GM12878 (cell line): ENCODE data around the gene HOXC12. TPM values are rescaled to one million over a fixed set of nuclear protein-coding genes. Genes with fewer than 3 reads are reported as not detected.
A peak's percentile ranks its signal among the peaks of the same experiment; 100 is the strongest.

Experiments
- ATAC-seq: fragments of 200-7000 bp; cut with Tn5 transposase; 3 replicates; pipeline ENCODE4 v1.9.1; 2020; ENCODE audit warnings: mild to moderate bottlenecking, moderate library complexity
- BruUV-seq: library from RNA; stranded (reverse); fragments of 400-500 nt; replicated peaks from 2 replicates; lab custom pipeline; 2021; lab: Mats Ljungman, UMichigan
- CTCF ChIA-PET: fragments of 300-600 bp; sonication (Branson Sonifier 250); formaldehyde crosslinking; extraction: SDS; loops from one replicate; lab custom pipeline; 2021; ENCODE audit warnings: inconsistent platforms; lab: Yijun Ruan, JAX
- POLR2A ChIA-PET: fragments of 350-600 bp; formaldehyde crosslinking; extraction: SDS; loops from one replicate; lab custom pipeline; 2021; ENCODE audit warnings: inconsistent platforms; lab: Charles Lee
- RAD21 ChIA-PET: fragments of 300-600 bp; sonication (Branson Sonifier 250); formaldehyde crosslinking; loops from one replicate; lab custom pipeline; 2023; ENCODE audit warnings: antibody characterized with exemption; ENCODE audit not compliant: unreplicated experiment; lab: Charles Lee
- SMC1A ChIA-PET: fragments of 300-600 bp; sonication (Branson Sonifier 250); formaldehyde crosslinking; loops from one replicate; lab custom pipeline; 2023; ENCODE audit not compliant: unreplicated experiment, uncharacterized antibody; lab: Charles Lee
- DNase-seq: peaks from one replicate; pipeline ENCODE4 v3.0.0-alpha.2; 2011; ENCODE audit warnings: low read depth, low spot score
- FAIRE-seq: peaks from 3 replicates; lab custom pipeline; 2011; peaks lifted over from hg19 to GRCh38; lab: Jason Lieb, UNC
- H2AFZ ChIP-seq: 2 replicates; pipeline ENCODE4 v1.6.0; 2011; ENCODE audit warnings: low read depth, low read length, control low read depth; ENCODE audit not compliant: control insufficient read depth
- H3K27ac ChIP-seq: 2 replicates; pipeline ENCODE4 v1.5.1; 2011; ENCODE audit warnings: control low read depth; ENCODE audit not compliant: control insufficient read depth, insufficient read depth
- H3K27me3 ChIP-seq, 2 experiments: replicated peaks in 1 of 2; 2 replicates each; pipeline versions ENCODE4 v1.6.0 to v1.6.1; 2011; ENCODE audit warnings: low read length in 1 of 2; ENCODE audit not compliant: control insufficient read depth in 2 of 2, insufficient read depth in 2 of 2
- H3K36me3 ChIP-seq, 2 experiments: 2 replicates each; pipeline ENCODE4 v1.5.1; 2011; ENCODE audit warnings: low read length in 1 of 2; ENCODE audit not compliant: control insufficient read depth in 2 of 2, insufficient read depth in 2 of 2
- H3K4me1 ChIP-seq: 2 replicates; pipeline ENCODE4 v1.6.1; 2011; ENCODE audit warnings: mild to moderate bottlenecking, low read length, moderate library complexity, mixed read lengths; ENCODE audit not compliant: control insufficient read depth, insufficient read depth
- H3K4me2 ChIP-seq: 2 replicates; pipeline ENCODE4 v1.6.0; 2011; ENCODE audit warnings: control low read depth; ENCODE audit not compliant: control insufficient read depth, insufficient read depth
- H3K4me3 ChIP-seq: fragments of 200-600 bp; sonication (generic); 2 replicates; pipeline ENCODE4 v1.5.1; 2016
- H3K79me2 ChIP-seq: 2 replicates; pipeline ENCODE4 v1.6.0; 2011; ENCODE audit warnings: low read length; ENCODE audit not compliant: control insufficient read depth, insufficient read depth
- H3K9ac ChIP-seq: 2 replicates; pipeline ENCODE4 v1.8.0; 2011; ENCODE audit warnings: low read length, control low read depth, mixed read lengths; ENCODE audit not compliant: control insufficient read depth, insufficient read depth
- H3K9me3 ChIP-seq: replicated peaks from 3 replicates; pipeline ENCODE4 v1.5.1; 2011; ENCODE audit warnings: mild to moderate bottlenecking, low read length; ENCODE audit not compliant: control insufficient read depth, insufficient read depth
- H4K20me1 ChIP-seq: 2 replicates; pipeline ENCODE4 v1.6.0; 2011; ENCODE audit not compliant: control insufficient read depth, insufficient read depth
- BACH1 ChIP-seq: fragments of 450-650 bp; IDR thresholded peaks from 2 replicates; pipeline ENCODE4 v1.6.1; 2017; ENCODE audit warnings: mild to moderate bottlenecking, borderline replicate concordance
- IRF3 ChIP-seq: fragments of 450-650 bp; IDR thresholded peaks from 2 replicates; pipeline ENCODE4 v1.6.1; 2014; ENCODE audit warnings: mild to moderate bottlenecking
- LARP7 ChIP-seq: fragments of 450-650 bp; IDR thresholded peaks from 2 replicates; pipeline ENCODE4 v1.6.1; 2017; ENCODE audit warnings: mild to moderate bottlenecking
- MEF2B ChIP-seq: fragments of 450-650 bp; IDR thresholded peaks from 2 replicates; pipeline ENCODE4 v1.6.1; 2018; ENCODE audit warnings: mild to moderate bottlenecking, moderate library complexity; ENCODE audit not compliant: partially characterized antibody, poor library complexity, severe bottlenecking
- NFYB ChIP-seq: IDR thresholded peaks from 2 replicates; pipeline ENCODE4 v1.6.1; 2011; ENCODE audit warnings: low read depth, mild to moderate bottlenecking, low read length, improper control_type of control experiment, moderate library complexity; ENCODE audit not compliant: insufficient read depth
- SUZ12 ChIP-seq: fragments of 200-600 bp; sonication (generic); IDR thresholded peaks from one replicate; pipeline ENCODE4 v1.6.1; 2018; ENCODE audit warnings: antibody characterized with exemption, mild to moderate bottlenecking; ENCODE audit not compliant: unreplicated experiment
- YBX1 ChIP-seq: fragments of 450-650 bp; IDR thresholded peaks from 2 replicates; pipeline ENCODE4 v1.6.1; 2016; ENCODE audit warnings: antibody characterized with exemption
- WGBS: methylation state at CpG from one replicate; pipeline ENCODE4 v1.1.6; 2016; ENCODE audit warnings: low lambda C conversion rate; ENCODE audit not compliant: insufficient replicate concordance, insufficient coverage; ENCODE audit errors: missing lambda C conversion rate; 5-methylcytosine and 5-hydroxymethylcytosine counted together
- in situ Hi-C: fragments of 300-500 bp; cut with MboI; formaldehyde crosslinking; loops from 9 replicates; pipeline ENCODE4 v1.14.3; 2018; ENCODE audit warnings: mixed read lengths
- intact Hi-C: fragments of 100-400 bp; cut with micrococcal nuclease; formaldehyde crosslinking; loops from one replicate; pipeline ENCODE4 v1.14.2; 2022; ENCODE audit not compliant: unreplicated experiment
- polyA plus RNA-seq, 11 experiments: library from polyadenylated mRNA; depleted of rRNA in 4 of 11; unstranded in 6 of 11; stranded (reverse) in 5 of 11; fragments of >200 nt; fragmentation: Nextera tagmentation in 4 of 11; fragmentation: Illumina TruSeq in 1 of 11; extraction: Ambion mirVana in 4 of 11; extraction: Trizol in 1 of 11; gene quantifications; 1 replicate in 1 of 11; 2 replicates in 10 of 11; pipeline versions ENCODE4 v1.2.1 to v1.2.3, GENCODE V29; 2011 to 2016; ENCODE audit warnings: inconsistent platforms in 2 of 11, missing spikeins in 2 of 11, low read depth in 1 of 11
- total RNA-seq, 4 experiments: library from RNA; depleted of rRNA in 3 of 4; stranded (reverse); fragments of >200 nt in 3 of 4; fragmentation: Illumina TruSeq in 1 of 4; extraction: Trizol in 1 of 4; gene quantifications; 2 replicates each; pipeline versions ENCODE4 v1.2.1 to v1.2.3, GENCODE V29; 2013 to 2021
- TF ChIP-seq, protein P1 (sequence below): IDR thresholded peaks from 2 replicates; pipeline ENCODE4 v1.6.1; 2012; ENCODE audit warnings: low read depth, low read length, improper control_type of control experiment

HOXC12 gene
- total and polyA plus RNA-seq, 10 of the 15 experiments (the other 5 are each of a cell fraction or from before 2014, with no cell fraction given), result not detected

GRCh38 chr12:53999559-54000115 lies 44.9 kb downstream of the HOXC12 start (continued):
- TF ChIP-seq, protein P1, sequence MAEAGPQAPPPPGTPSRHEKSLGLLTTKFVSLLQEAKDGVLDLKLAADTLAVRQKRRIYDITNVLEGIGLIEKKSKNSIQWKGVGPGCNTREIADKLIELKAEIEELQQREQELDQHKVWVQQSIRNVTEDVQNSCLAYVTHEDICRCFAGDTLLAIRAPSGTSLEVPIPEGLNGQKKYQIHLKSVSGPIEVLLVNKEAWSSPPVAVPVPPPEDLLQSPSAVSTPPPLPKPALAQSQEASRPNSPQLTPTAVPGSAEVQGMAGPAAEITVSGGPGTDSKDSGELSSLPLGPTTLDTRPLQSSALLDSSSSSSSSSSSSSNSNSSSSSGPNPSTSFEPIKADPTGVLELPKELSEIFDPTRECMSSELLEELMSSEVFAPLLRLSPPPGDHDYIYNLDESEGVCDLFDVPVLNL, result no peak
- no peak for TF ChIP-seq IRF3

DNA sequence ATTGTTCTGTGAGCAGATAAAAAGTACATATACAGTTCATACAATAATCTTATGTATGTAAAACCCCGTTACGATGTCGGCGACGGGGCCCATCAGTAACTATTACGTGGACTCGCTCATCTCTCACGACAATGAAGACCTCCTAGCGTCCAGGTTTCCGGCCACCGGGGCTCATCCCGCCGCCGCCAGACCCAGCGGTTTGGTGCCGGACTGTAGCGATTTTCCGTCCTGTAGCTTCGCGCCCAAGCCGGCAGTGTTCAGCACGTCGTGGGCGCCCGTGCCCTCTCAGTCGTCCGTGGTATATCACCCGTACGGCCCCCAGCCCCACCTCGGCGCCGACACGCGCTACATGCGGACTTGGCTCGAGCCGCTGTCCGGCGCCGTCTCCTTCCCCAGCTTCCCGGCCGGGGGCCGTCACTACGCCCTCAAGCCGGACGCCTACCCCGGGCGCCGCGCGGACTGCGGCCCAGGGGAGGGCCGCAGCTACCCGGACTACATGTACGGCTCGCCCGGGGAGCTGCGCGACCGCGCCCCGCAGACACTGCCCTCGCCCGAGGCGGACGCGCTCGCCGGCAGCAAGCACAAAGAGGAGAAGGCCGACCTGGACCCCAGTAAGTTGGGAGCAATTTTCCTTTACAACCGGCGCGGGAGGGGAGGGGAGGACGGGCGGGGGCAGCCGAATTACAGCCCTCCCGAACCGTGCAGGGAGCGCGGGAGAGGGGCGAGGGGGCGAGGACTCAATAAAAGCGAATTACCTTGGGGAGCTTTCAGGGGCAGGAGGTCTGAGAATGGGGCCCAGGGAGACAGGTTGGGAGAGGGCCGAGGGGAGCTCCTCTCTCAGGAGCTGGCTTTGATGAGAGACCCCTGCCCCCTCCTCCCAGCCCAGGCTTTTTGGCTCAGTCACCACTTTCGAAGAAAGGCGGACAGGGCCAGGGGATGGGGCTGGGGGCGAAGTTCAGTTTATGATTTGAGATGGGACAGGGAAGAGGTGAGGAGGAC lies 45.7 kb downstream of the HOXC12 start, which contains the start of gene HOXC9:
Gene HOXC9 (plus strand): TSS at position 46 of the 999 bp plus-strand sequence. CDS start 28 bp downstream, at position 74.
- Histone ChIP-seq H3K4me2 (0 out of 2 replicates have a peak within 1 kb of the TSS, but pooled peaks have one; percentile 2), H3K27me3 (peaks cover 23 to 42% of the 10 kb centered on the region in 2 experiments)
- CTCF ChIA-PET, result interaction anchor here (0.8 to 4.2 kb wide), 8 partner anchors 13 to 216 kb away, joined by 3 to 20 read pairs (median 3); partner anchors contain the start of genes HOXC10 and HOXC5
- no peak for FAIRE-seq
- POLR2A ChIA-PET, result interaction anchor here (0.6 to 1.2 kb wide), 3 partner anchors 10 to 205 kb away, joined by 3 to 5 read pairs (median 3); no protein-coding TSS in a partner anchor
- no TSS peak for BruUV-seq
- TF ChIP-seq NFYB (0 out of 2 replicates have a peak, but pooled peaks have one; percentile 44), MEF2B (no peak), SUZ12 (peak; percentile 57), YBX1 (no peak), LARP7 (0 out of 2 replicates have a peak, but pooled peaks have one; percentile 26), BACH1 (no peak)
- TF ChIP-seq, all 136 proteins: peak for 3
- no peak within 1 kb of the TSS for H3K27ac ChIP-seq
- H3K36me3 ChIP-seq, result no peaks in the 10 kb centered on the region
- no peak within 1 kb of the TSS for H3K9ac ChIP-seq
- no peaks in the 10 kb centered on the region for H3K79me2 ChIP-seq
- intact Hi-C loops (loop anchor here (10.0 kb wide), 1 partner anchor 374 kb away; no protein-coding TSS in a partner anchor), in situ Hi-C loops (no loop called here)
- no peak for ATAC-seq
- RAD21 ChIA-PET, result interaction anchor here (0.7 to 1.5 kb wide), 5 partner anchors 10 to 280 kb away, joined by 3 to 6 read pairs (median 4); partner anchors contain the start of genes HOXC10 and SMUG1
- no peak within 1 kb of the TSS for H3K4me3 ChIP-seq
- SMC1A ChIA-PET, result interaction anchor here (1.0 to 1.1 kb wide), 3 partner anchors 8 to 17 kb away, joined by 3 to 5 read pairs (median 3); partner anchors contain the start of gene HOXC8
- H3K9me3 ChIP-seq, result no peaks in the 10 kb centered on the region
- no peaks in the 10 kb centered on the region for H4K20me1 ChIP-seq
- WGBS, result 49% methylated on average over 48 of the region's 87 CpGs
- no peak for DNase-seq
- H2AFZ ChIP-seq, result no peak within 1 kb of the TSS; the same call in 1 of the 2 replicates
- peaks cover 4% of the 10 kb centered on the region for H3K4me1 ChIP-seq
